ENCODE measurements around the gene PARP16.

PARP16 gene
- total RNA-seq, result 20.5 to 29.7 (median 26.9) reads per million in 4 donors

GRCh38 chr15:65286704-65287519 is at the start of gene PARP16:
PARP16 (minus strand) TSS chr15:65286883; CDS start chr15:65286426, 457 bp downstream.
- DNase-seq, result peak; percentile 87 to 93 (median 89)

- DNase-seq, result no peak
Measured at GRCh38 chr15:65335278-65336055, 48.8 kb upstream of the PARP16 start.

GRCh38 chr15:65334586-65335231 is 48.0 kb upstream of the PARP16 start:
- DNase-seq, result no peak

GRCh38 chr15:65333856-65334255 is 47.2 kb upstream of the PARP16 start:
- DNase-seq, result no peak

DNA sequence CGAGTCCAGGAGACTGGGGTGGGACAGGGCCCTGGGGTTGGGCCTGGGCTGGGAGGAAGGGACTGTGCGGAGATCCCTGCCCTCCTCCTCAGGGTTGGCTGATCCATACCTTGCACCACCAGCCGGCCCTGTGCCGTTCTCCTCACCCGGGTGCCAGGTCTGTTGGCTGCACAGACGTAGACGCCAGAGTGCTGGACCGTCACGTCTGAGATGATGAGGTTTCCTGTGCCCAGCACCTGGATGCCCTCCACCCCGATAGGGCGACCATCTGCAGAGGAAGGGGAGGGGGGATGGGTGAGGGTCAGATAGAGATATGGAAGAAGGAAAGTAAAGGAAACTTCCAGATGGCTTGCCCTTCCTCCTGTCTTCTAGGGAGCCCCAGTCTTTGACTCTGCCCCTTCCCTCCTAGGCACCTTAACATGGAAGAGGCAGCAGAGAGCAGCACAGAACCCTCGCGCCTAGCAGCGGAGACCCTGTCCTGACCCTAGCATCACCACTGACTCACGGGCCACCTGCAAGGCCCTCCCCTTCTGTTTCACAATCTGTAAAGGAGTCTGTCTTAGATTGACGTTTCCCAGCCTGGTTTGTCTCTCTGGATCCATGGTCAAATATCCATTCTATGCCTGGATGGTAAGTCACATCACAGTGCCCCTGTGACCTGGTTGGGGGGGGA is 46.6 kb upstream of the PARP16 start:
- DNase-seq, result no peak

DNA sequence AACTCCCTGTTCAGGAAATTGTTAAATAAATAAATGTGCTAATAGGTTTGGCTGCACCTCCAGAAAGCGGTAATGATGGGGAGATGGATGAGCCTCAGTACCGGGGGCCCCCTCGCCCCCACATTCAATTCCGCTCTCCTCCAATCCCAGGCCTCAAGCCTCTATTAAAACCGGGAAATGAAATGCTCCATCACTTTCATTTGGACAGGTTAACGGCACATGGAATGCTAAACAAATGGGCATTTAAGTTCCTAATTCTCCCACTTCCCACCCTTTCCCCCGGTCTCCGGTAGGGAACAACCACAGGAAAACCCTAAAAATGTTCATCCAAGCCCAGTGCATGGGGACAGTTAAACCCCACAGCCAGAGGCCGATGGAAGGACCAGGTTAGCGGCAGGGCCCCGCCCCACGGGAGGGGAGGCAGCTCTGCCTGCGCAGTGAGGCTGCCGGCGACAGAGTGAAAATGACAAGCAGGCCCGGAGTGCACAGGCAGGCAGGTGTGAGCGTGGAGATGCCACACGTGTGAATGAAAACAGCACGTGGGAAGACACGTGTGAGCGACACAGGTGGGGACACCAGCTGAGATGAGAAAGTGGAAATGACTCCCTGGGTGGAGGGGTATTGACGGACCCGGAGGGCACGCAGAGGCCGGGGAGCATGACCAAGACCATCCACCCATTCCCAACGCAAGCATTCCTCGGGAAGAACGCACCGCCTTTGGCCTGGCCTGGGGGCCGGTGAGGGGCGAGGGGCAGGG is 45.9 kb upstream of the PARP16 start:
- DNase-seq, result no peak

DNA sequence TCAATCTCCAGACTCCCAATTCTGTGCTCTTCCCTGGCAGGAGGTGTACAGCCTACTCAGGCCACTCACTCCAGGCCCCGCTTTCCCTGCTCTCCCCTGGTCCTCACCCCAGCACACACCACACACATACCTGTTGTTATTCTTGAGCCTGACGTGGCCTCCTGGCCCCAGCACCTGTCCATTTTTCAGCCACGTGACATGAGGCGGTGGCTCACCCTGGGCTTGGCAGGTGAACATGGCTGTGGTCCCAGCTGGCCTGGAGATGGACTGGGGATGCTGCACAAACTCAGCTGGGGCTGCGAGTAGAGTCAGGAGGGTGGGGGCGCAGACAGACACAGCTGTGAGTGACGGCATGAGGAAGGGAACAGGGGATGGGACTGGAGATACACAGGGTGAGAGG is 45.1 kb upstream of the PARP16 start:
- no peak for DNase-seq

- DNase-seq, result no peak
Measured at GRCh38 chr15:65330934-65331645, 44.4 kb upstream of the PARP16 start.

- DNase-seq, result no peak
Measured at GRCh38 chr15:65329984-65330735, 43.5 kb upstream of the PARP16 start.

DNA sequence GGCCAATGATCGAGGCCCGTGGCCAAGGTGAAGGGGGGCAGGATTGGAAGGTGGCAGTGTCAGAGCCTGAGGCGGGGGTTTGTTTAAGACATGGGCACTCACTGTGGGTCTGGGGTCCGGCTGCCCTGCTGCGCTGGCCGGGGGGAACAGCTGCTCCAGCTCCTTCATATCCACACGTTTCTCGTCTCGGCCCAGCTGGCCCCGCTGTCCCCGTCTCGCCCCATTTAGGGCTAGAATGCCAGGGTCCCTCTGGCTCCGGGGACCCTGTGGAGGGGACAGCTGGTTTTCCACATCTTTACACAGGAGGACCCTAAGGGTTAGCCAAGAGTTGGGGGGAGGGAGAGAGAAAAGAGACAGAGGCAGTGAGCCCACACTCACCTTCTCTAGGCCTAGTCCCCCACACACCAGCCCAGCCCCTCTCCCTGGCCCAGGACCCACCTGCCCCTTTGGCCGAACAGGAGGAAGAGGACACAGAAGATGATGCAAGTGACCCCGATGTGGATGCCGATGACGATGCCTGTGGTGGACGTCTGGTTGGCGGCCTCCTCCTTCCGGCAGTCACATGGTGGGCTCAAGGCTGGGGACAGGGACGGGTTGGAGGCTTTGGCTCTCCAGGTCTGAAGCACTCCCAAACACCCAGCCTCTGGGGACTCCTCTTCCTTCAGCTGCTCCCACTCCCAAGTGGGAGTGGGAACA is 42.8 kb upstream of the PARP16 start:
- DNase-seq, result no peak

- no peak for DNase-seq
Measured at GRCh38 chr15:65328506-65329287, 42.0 kb upstream of the PARP16 start.

DNA sequence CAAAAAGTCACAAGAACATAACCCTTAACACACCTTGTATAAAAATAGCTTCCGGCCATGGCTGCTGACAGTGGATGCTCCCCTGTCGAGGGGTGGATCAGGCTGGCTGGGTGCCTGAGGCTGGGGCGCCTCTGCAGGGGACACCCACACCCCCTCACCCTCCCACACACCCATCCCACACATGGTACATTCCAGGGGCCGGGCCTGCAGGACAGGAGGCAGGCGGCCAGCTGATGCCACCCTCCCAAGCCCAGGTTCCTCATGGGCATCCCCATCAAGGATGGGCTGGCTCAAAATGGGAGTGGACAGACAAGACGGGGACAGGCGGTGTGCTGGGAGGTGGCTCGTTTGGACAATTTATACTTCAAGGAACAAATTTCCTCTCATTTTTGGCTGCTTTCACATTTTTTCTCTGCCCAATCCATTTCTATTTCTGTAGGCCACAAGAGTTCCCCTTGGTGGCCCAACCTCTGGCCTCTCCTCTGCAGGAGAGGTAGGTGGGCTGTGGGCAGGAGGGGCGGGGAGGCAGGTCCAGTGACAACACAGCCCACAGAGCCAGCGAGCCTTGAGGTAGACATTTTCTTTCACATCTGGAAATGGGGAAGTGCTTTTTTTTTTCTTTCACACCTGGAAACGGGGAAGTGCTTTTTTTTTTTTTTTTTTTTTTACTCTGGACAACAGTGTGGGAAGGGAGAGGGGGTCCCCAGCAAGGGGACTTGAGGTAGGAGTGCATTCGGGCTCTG is 41.1 kb upstream of the PARP16 start:
- DNase-seq, result no peak

DNA sequence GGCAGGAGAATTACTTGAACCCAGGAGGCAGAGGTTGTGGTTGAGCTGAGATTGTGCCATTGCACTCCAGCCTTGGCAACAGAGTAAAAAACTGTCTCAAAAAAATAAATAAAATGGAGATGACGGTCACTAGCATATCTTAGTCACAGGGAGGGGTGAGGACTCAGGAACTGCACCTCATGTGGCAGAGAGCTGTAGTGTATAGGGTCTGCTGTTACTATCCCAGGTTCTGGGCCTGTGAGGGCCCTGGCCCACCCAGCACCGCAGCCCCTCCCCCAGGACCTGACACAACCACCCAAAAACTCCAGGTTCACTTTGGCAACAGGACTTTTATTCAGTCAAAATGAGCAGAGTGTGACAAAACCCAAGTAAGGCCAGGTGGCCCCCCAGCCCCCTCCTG is 40.1 kb upstream of the PARP16 start:
- no peak for DNase-seq

DNA sequence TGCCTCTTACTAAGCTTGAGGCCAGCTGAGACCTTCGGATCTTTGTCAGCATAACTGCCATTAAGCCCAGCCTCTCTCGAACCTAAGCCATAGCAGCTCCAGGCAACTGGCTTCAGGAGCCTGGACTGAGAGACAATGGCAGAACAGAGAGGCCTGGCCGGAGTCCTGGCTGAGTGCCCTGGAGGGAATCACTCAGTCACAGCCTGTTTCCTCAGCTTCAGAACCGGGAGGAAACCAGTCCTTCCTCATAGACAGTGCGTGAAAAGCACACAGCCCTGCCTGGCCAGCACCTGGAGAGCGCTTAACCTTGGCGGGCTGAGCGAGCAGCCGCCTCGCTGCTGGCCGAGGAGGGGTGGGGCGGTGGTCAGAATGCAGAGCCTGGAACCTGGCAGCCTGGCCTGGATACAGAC is 39.4 kb upstream of the PARP16 start:
- no peak for DNase-seq

DNA sequence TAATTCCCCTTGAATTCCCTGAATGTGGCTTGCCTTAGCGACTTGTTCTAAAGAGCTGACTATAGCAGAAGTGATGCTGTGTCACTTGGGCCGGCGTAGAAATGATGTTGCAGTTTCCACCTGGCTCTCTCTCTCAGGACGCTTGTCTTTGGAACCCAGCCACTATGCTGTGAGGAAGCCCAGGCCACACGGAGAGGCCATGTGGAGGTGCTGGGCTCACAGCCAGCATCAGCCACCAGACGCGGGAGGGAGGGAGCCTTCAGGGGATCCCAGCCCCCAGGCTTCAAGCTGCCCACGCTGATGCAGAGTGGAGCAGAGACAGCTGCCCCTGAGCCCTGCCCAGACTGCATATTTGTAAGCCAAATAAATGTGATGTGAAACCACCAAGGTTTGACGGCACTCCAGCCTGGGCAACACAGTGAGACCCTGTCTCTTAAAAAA is 36.4 kb upstream of the PARP16 start:
- DNase-seq, result no peak

GRCh38 chr15:65318870-65319356 is 32.2 kb upstream of the PARP16 start:
- peak; percentile 35 to 68 (median 60) for DNase-seq

DNA sequence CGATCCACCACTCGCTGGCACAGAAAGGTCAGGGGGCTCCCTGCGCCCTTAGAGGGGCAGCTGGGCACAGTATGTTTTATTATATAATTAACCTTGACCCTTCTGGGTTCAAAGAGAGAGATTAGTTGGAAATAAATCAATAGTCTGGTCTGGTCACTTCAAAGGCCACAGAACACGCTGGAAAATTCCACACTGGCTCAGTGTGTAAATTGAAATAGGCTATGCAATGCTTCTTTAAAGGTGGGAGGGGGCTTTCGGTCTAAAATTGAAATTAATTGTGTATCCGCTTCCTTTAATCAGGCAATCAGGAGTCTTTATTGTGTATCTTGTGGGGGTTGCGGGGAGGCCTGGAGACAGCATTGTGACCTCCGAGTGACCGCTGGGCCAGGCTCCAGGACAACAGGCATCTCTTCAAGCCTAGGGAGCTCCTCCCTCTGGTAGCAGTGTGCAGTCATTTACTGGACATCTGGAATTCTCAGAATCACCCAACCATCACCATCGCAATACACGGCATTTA is 25.8 kb upstream of the PARP16 start:
- no peak for DNase-seq

DNA sequence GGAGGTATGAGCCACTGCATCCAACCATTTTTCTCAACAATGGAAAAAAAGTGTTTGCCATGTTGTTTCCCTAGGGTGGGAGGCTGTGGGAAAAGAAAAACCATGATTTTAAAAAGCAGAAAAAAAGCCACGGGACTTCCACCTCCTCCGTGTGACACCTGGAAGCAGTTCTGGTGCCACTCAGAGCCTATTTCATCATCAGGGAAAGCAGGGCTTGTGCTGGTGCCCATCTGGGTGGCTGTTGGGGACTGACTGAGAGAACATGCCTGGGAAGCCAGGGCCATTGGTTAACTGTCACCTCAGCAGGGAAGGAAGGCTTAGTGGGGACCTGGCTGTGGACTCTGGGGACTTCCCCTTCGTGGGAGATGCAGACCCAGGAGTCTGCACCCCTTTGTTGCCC is 25.1 kb upstream of the PARP16 start:
- no peak for DNase-seq

Data from T-helper 1 cell (primary cell).